ENCODE results near the gene SLF2. TPM values are rescaled to one million over a fixed set of nuclear protein-coding genes. Genes with fewer than 3 reads are reported as not detected.
A peak's percentile ranks its signal among the peaks of the same experiment; 100 is the strongest.

Gene SLF2
- 10 to 100 TPM; 29.0 to 38.7 (median 32.7) TPM for polyA plus RNA-seq (ENCODE audit: insufficient read length in 4 of 4)

- peak; percentile 94 to 97 (median 97) for DNase-seq (ENCODE audit: low read depth in 4 of 4, low spot score in 3 of 4)
Observed at GRCh38 chr10:100912605-100913469, at the start of gene SLF2. TSS of gene SLF2 (plus strand) at chr10:100912963. CDS start at chr10:100913111, 148 bp downstream.

GRCh38 chr10:100863433-100863832 lies 49.3 kb upstream of the SLF2 start:
- no peak for DNase-seq (ENCODE audit: low read depth in 4 of 4, low spot score in 3 of 4)

- DNase-seq (ENCODE audit: low read depth in 4 of 4, low spot score in 3 of 4), result no peak
Observed at GRCh38 chr10:100864036-100864885, 48.5 kb upstream of the SLF2 start.

- DNase-seq (ENCODE audit: low read depth in 4 of 4, low spot score in 3 of 4), result no peak
Observed at GRCh38 chr10:100864978-100865377, 47.8 kb upstream of the SLF2 start.

- DNase-seq (ENCODE audit: low read depth in 4 of 4, low spot score in 3 of 4), result no peak
Observed at GRCh38 chr10:100866010-100866409, 46.8 kb upstream of the SLF2 start.

GRCh38 chr10:100866575-100867098 lies 46.1 kb upstream of the SLF2 start:
- no peak for DNase-seq (ENCODE audit: low read depth in 4 of 4, low spot score in 3 of 4)

- DNase-seq (ENCODE audit: low read depth in 4 of 4, low spot score in 3 of 4), result no peak
Observed at GRCh38 chr10:100867261-100867963, 45.4 kb upstream of the SLF2 start.

GRCh38 chr10:100868382-100868781 lies 44.4 kb upstream of the SLF2 start:
- DNase-seq (ENCODE audit: low read depth in 4 of 4, low spot score in 3 of 4), result no peak

GRCh38 chr10:100869399-100869798 lies 43.4 kb upstream of the SLF2 start:
- no peak for DNase-seq (ENCODE audit: low read depth in 4 of 4, low spot score in 3 of 4)

GRCh38 chr10:100872034-100872791 lies 40.5 kb upstream of the SLF2 start:
- DNase-seq (ENCODE audit: low read depth in 4 of 4, low spot score in 3 of 4), result no peak

- no peak for DNase-seq (ENCODE audit: low read depth in 4 of 4, low spot score in 3 of 4)
Observed at GRCh38 chr10:100873146-100873826, 39.5 kb upstream of the SLF2 start.

- no peak for DNase-seq (ENCODE audit: low read depth in 4 of 4, low spot score in 3 of 4)
Observed at GRCh38 chr10:100873827-100874326, 38.9 kb upstream of the SLF2 start.

GRCh38 chr10:100874702-100875483 lies 37.9 kb upstream of the SLF2 start:
- no peak for DNase-seq (ENCODE audit: low read depth in 4 of 4, low spot score in 3 of 4)

GRCh38 chr10:100875484-100876166 lies 37.1 kb upstream of the SLF2 start:
- DNase-seq (ENCODE audit: low read depth in 4 of 4, low spot score in 3 of 4), result no peak

- DNase-seq (ENCODE audit: low read depth in 4 of 4, low spot score in 3 of 4), result no peak
Observed at GRCh38 chr10:100876585-100877460, 35.9 kb upstream of the SLF2 start.

GRCh38 chr10:100877461-100877850 lies 35.3 kb upstream of the SLF2 start:
- DNase-seq (ENCODE audit: low read depth in 4 of 4, low spot score in 3 of 4), result no peak
